ENCODE results near the gene DNAH17.

GRCh38 chr17:78451753-78452152 is 125.4 kb downstream of the DNAH17 start:
- no peak for TF ChIP-seq EZH2 (IDR thresholded peaks at IDR 0.05; ENCODE audit: insufficient read depth, poor library complexity, severe bottlenecking)
- TF ChIP-seq EZH2phosphoT487 (IDR thresholded peaks at IDR 0.05; ENCODE audit: insufficient read depth, low read depth), result no peak
